ENCODE results near the gene MACROH2A2.

DNA sequence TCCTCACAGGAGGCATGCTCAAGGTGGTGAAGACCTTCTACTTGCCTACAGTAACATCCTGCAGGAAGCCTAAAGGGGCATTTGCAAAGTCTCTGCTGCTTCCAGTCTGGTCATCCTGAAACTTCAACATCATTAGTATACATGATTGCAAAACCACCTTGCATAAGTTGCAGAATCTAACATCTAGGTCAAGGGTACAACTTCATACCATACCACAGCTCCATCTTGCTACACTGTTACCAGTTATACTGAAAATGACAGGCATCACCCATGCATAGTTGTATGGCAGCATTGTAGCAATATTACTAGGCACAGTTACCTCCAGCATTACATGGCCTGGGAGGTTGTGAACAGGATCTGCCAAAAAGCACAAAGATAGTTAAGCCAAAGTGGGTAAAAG is 13.7 kb upstream of the MACROH2A2 start:
- TF ChIP-seq, protein P1, sequence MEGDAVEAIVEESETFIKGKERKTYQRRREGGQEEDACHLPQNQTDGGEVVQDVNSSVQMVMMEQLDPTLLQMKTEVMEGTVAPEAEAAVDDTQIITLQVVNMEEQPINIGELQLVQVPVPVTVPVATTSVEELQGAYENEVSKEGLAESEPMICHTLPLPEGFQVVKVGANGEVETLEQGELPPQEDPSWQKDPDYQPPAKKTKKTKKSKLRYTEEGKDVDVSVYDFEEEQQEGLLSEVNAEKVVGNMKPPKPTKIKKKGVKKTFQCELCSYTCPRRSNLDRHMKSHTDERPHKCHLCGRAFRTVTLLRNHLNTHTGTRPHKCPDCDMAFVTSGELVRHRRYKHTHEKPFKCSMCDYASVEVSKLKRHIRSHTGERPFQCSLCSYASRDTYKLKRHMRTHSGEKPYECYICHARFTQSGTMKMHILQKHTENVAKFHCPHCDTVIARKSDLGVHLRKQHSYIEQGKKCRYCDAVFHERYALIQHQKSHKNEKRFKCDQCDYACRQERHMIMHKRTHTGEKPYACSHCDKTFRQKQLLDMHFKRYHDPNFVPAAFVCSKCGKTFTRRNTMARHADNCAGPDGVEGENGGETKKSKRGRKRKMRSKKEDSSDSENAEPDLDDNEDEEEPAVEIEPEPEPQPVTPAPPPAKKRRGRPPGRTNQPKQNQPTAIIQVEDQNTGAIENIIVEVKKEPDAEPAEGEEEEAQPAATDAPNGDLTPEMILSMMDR (conservative IDR thresholded peaks at IDR 0.05; ENCODE audit: low read depth, low read length): no peak
- TF ChIP-seq RFX5 (IDR thresholded peaks at IDR 0.05; ENCODE audit: low read depth, low read length) (no peak), MAFK (IDR thresholded peaks at IDR 0.05; ENCODE audit: low read depth, low read length) (no peak), POLR2A (IDR thresholded peaks at IDR 0.05; ENCODE audit: low read depth, low read length) (no peak), RCOR1 (IDR thresholded peaks at IDR 0.05; ENCODE audit: insufficient replicate concordance, low read length) (no peak), CEBPB (IDR thresholded peaks at IDR 0.05; ENCODE audit: low read depth, low read length) (no peak), BHLHE40 (IDR thresholded peaks at IDR 0.05; ENCODE audit: low read depth, low read length) (no peak)
